ENCODE results near the gene CDC25B. TPM values are rescaled to one million over a fixed set of nuclear protein-coding genes. Genes with fewer than 3 reads are reported as not detected.

The CDC25B gene
- total and polyA plus RNA-seq, 2 of the 13 experiments (the other 11 are each of a cell fraction or from before 2014, with no cell fraction given) = 14.5 to 19.4 TPM

GRCh38 chr20:3795511-3796468 lies at the start of gene CDC25B (continued):
- TF ChIP-seq TFE3 (CRISPR knock-in tag; IDR thresholded peaks at IDR 0.05) (no peak), ZNF501 (CRISPR knock-in tag; IDR thresholded peaks at IDR 0.05) (peak; percentile 85), ZNF230 (CRISPR knock-in tag; IDR thresholded peaks at IDR 0.05) (peak; percentile 43; the same call in 1 of the 2 replicates), CHCHD3 (CRISPR knock-in tag; IDR thresholded peaks at IDR 0.05) (no peak), ETV5 (CRISPR knock-in tag; IDR thresholded peaks at IDR 0.05; ENCODE audit: borderline replicate concordance) (peak; percentile 84), GTF3A (CRISPR knock-in tag; conservative IDR thresholded peaks at IDR 0.05) (peak; percentile 92; the same call in 1 of the 2 replicates), NFYC (CRISPR knock-in tag; IDR thresholded peaks at IDR 0.05) (peak; percentile 82), FOXP4 (CRISPR knock-in tag; IDR thresholded peaks at IDR 0.05) (peak; percentile 34), ZC3H4 (CRISPR knock-in tag; IDR thresholded peaks at IDR 0.05; ENCODE audit: borderline replicate concordance) (no peak), POLR2G (IDR thresholded peaks at IDR 0.05; ENCODE audit: low read depth, low read length) (peak; percentile 82), ZNF75D (CRISPR knock-in tag; IDR thresholded peaks at IDR 0.05; ENCODE audit: borderline replicate concordance) (no peak), MTA3 (CRISPR knock-in tag; IDR thresholded peaks at IDR 0.05) (no peak), ARNT2 (CRISPR knock-in tag; IDR thresholded peaks at IDR 0.05; ENCODE audit: low read depth) (peak; percentile 50; the same call in 1 of the 2 replicates), FOXP1 (IDR thresholded peaks at IDR 0.05) (no peak), FOXP1 (CRISPR knock-in tag; IDR thresholded peaks at IDR 0.05) (0 out of 2 replicates have a peak, but pooled peaks have one; percentile 4), KLF6 (CRISPR knock-in tag; IDR thresholded peaks at IDR 0.05) (no peak), FOXO1 (CRISPR knock-in tag; IDR thresholded peaks at IDR 0.05) (no peak), XRCC5 (optimal IDR thresholded peaks at IDR 0.05; ENCODE audit: low read length) (peak; percentile 87), SALL1 (CRISPR knock-in tag; IDR thresholded peaks at IDR 0.05) (peak; percentile 71), ZNF329 (CRISPR knock-in tag; IDR thresholded peaks at IDR 0.05; ENCODE audit: low read depth) (no peak), ASH2L (IDR thresholded peaks at IDR 0.05; ENCODE audit: insufficient read length, low read depth, low read length) (peak; percentile 84), KLF11 (CRISPR knock-in tag; IDR thresholded peaks at IDR 0.05) (no peak), FIP1L1 (IDR thresholded peaks at IDR 0.05; ENCODE audit: borderline replicate concordance, insufficient read depth, low read depth, low read length) (no peak)
- TF ChIP-seq, protein P1, sequence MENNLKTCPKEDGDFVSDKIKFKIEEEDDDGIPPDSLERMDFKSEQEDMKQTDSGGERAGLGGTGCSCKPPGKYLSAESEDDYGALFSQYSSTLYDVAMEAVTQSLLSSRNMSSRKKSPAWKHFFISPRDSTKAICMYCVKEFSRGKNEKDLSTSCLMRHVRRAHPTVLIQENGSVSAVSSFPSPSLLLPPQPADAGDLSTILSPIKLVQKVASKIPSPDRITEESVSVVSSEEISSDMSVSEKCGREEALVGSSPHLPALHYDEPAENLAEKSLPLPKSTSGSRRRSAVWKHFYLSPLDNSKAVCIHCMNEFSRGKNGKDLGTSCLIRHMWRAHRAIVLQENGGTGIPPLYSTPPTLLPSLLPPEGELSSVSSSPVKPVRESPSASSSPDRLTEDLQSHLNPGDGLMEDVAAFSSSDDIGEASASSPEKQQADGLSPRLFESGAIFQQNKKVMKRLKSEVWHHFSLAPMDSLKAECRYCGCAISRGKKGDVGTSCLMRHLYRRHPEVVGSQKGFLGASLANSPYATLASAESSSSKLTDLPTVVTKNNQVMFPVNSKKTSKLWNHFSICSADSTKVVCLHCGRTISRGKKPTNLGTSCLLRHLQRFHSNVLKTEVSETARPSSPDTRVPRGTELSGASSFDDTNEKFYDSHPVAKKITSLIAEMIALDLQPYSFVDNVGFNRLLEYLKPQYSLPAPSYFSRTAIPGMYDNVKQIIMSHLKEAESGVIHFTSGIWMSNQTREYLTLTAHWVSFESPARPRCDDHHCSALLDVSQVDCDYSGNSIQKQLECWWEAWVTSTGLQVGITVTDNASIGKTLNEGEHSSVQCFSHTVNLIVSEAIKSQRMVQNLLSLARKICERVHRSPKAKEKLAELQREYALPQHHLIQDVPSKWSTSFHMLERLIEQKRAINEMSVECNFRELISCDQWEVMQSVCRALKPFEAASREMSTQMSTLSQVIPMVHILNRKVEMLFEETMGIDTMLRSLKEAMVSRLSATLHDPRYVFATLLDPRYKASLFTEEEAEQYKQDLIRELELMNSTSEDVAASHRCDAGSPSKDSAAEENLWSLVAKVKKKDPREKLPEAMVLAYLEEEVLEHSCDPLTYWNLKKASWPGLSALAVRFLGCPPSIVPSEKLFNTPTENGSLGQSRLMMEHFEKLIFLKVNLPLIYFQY (CRISPR knock-in tag; IDR thresholded peaks at IDR 0.05; ENCODE audit: borderline replicate concordance) = no peak

Measured in HepG2 (cell line).